ENCODE data around the gene NR2C2AP. TPM values are rescaled to one million over a fixed set of nuclear protein-coding genes. Genes with fewer than 3 reads are reported as not detected.

Gene NR2C2AP
- total and polyA plus RNA-seq, 2 of the 4 experiments (the other 2 are of a cell fraction) = 5.4 to 9.0 TPM

DNA sequence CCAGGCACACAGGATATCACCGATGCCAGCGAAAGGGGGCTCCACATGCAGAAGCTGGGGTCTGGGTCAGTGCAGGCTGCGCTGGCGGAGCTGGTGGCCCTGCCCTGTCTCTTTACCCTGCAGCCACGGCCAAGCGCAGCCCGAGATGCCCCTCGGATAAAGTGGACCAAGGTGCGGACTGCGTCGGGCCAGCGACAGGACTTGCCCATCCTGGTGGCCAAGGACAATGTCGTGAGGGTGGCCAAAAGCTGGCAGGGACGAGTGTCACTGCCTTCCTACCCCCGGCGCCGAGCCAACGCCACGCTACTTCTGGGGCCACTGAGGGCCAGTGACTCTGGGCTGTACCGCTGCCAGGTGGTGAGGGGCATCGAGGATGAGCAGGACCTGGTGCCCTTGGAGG lies 15.7 kb upstream of the NR2C2AP start:
- ChIA-PET CTCF (no interaction called here), POLR2A (ENCODE audit: unreplicated experiment) (no interaction called here)
- 71% methylated on average over 10 of the region's 21 CpGs; no CpG with 5 or more reads in 1 of the 2 experiments for WGBS, 2 experiments (ENCODE audit: extremely low coverage in 2 of 2, insufficient read length in 1 of 2)
- no peak overlapping the region for H2BK15ac ChIP-seq (ENCODE audit: low read depth, low read length)
- TF ChIP-seq FOS (IDR thresholded peaks at IDR 0.05; ENCODE audit: low read depth, low read length) = no peak
- TF ChIP-seq CTCF (conservative IDR thresholded peaks at IDR 0.05; ENCODE audit: low read depth, low read length) = no peak
- TF ChIP-seq SMC3 (IDR thresholded peaks at IDR 0.05; ENCODE audit: low read depth, low read length) = no peak
- no peak for TF ChIP-seq RAD21 (IDR thresholded peaks at IDR 0.05; ENCODE audit: low read length)
- no peak for TF ChIP-seq MAZ (IDR thresholded peaks at IDR 0.05; ENCODE audit: borderline replicate concordance, low read depth, low read length)
- TF ChIP-seq, protein P1, sequence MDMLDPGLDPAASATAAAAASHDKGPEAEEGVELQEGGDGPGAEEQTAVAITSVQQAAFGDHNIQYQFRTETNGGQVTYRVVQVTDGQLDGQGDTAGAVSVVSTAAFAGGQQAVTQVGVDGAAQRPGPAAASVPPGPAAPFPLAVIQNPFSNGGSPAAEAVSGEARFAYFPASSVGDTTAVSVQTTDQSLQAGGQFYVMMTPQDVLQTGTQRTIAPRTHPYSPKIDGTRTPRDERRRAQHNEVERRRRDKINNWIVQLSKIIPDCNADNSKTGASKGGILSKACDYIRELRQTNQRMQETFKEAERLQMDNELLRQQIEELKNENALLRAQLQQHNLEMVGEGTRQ (IDR thresholded peaks at IDR 0.05; ENCODE audit: low read depth, low read length) = no peak
- no peak for TF ChIP-seq BHLHE40 (IDR thresholded peaks at IDR 0.05; ENCODE audit: low read depth, low read length)
- no peak for TF ChIP-seq CHD1 (IDR thresholded peaks at IDR 0.05; ENCODE audit: low read depth, low read length)
- no peak for TF ChIP-seq RCOR1 (IDR thresholded peaks at IDR 0.05; ENCODE audit: insufficient replicate concordance, low read length)
- TF ChIP-seq MAFK (IDR thresholded peaks at IDR 0.05; ENCODE audit: low read depth, low read length) = no peak
- no peak for TF ChIP-seq RFX5 (IDR thresholded peaks at IDR 0.05; ENCODE audit: low read depth, low read length)
- no peak for TF ChIP-seq NFE2L2 (IDR thresholded peaks at IDR 0.05; ENCODE audit: low read depth, low read length)
- TF ChIP-seq MXI1 (IDR thresholded peaks at IDR 0.05; ENCODE audit: borderline replicate concordance, low read depth, low read length) = no peak
- TF ChIP-seq, protein P2, sequence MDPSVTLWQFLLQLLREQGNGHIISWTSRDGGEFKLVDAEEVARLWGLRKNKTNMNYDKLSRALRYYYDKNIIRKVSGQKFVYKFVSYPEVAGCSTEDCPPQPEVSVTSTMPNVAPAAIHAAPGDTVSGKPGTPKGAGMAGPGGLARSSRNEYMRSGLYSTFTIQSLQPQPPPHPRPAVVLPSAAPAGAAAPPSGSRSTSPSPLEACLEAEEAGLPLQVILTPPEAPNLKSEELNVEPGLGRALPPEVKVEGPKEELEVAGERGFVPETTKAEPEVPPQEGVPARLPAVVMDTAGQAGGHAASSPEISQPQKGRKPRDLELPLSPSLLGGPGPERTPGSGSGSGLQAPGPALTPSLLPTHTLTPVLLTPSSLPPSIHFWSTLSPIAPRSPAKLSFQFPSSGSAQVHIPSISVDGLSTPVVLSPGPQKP (IDR thresholded peaks at IDR 0.05; ENCODE audit: borderline replicate concordance, low read depth, low read length) = no peak
- no peak for TF ChIP-seq CEBPB (IDR thresholded peaks at IDR 0.05; ENCODE audit: low read depth, low read length)
- TF ChIP-seq POLR2A (IDR thresholded peaks at IDR 0.05; ENCODE audit: low read depth, low read length) = no peak
- H3K79me1 ChIP-seq (ENCODE audit: low read depth in 1 of 2, low read length in 2 of 2) = no peaks in the 10 kb centered on the region
- H4K20me1 ChIP-seq (ENCODE audit: insufficient read depth, low read length) = peaks cover 6% of the 10 kb centered on the region; the same call in 1 of the 2 replicates
- no peak overlapping the region for H2AK9ac ChIP-seq (replicated peaks; ENCODE audit: low read depth, low read length, poor library complexity)
- peaks cover 7% of the 10 kb centered on the region for H3K27me3 ChIP-seq (ENCODE audit: control insufficient read depth, insufficient read depth, low read length)
- H2AK5ac ChIP-seq (ENCODE audit: low read depth, low read length) = no peak overlapping the region
- H3K36me3 ChIP-seq (ENCODE audit: control insufficient read depth, insufficient read depth, low read length) = no peaks in the 10 kb centered on the region
- H3K14ac ChIP-seq (replicated peaks; ENCODE audit: low read depth, low read length) = no peak overlapping the region
- dilution Hi-C loops (cut with HindIII; ENCODE audit: low sequenced_read_pairs, unreplicated experiment) (no loop called here), intact Hi-C loops (cut with micrococcal nuclease) (no loop called here), in situ Hi-C loops (cut with MboI; ENCODE audit: low sequenced_read_pairs) (no loop called here)
- H2BK20ac ChIP-seq (ENCODE audit: low read depth, low read length) = no peak overlapping the region
- no peak overlapping the region for H4K5ac ChIP-seq (ENCODE audit: low read depth, low read length)
- no peaks in the 10 kb centered on the region for H3K4me1 ChIP-seq (ENCODE audit: control insufficient read depth, insufficient read depth, low read length)
- H2BK120ac ChIP-seq (ENCODE audit: low read depth, low read length) = no peak overlapping the region
- H2BK5ac ChIP-seq (ENCODE audit: low read depth, low read length, poor library complexity, severe bottlenecking) = no peak overlapping the region
- no peak for ATAC-seq (ENCODE audit: low read depth)
- no peak overlapping the region for H3K4me2 ChIP-seq (ENCODE audit: low read depth, low read length)
- H4K8ac ChIP-seq (ENCODE audit: low read depth in 2 of 2, low read length in 2 of 2) = no peak overlapping the region
- H3K9ac ChIP-seq (ENCODE audit: low read depth, low read length) = no peak overlapping the region
- DNase-seq = no peak
- H3K18ac ChIP-seq (ENCODE audit: low read depth, low read length) = no peak overlapping the region
- no peak overlapping the region for H2AFZ ChIP-seq (replicated peaks; ENCODE audit: low read length, poor library complexity)
- no peaks in the 10 kb centered on the region for H3K9me3 ChIP-seq (ENCODE audit: control insufficient read depth, insufficient read depth, low read length)
- no peak overlapping the region for H3K27ac ChIP-seq (ENCODE audit: insufficient read depth, low read length)
- H3K9me1 ChIP-seq (ENCODE audit: insufficient read depth, low read length) = 0 out of 2 replicates have a peak, but pooled peaks cover 2% of the 10 kb centered on the region
- no TSS peak for BruUV-seq (replicated peaks)
- H3K4ac ChIP-seq (ENCODE audit: low read depth, low read length) = no peak overlapping the region
- H3K56ac ChIP-seq (ENCODE audit: extremely low read depth, insufficient read depth, low read length) = no peak overlapping the region
- H3K4me3 ChIP-seq (ENCODE audit: insufficient read depth, low read depth, low read length) = no peak overlapping the region
- no peak overlapping the region for H3K23ac ChIP-seq (ENCODE audit: low read depth, low read length)
- no peak overlapping the region for H4K91ac ChIP-seq (ENCODE audit: insufficient read depth, low read depth, low read length)

Data from IMR-90 (cell line).